ENCODE measurements around the gene ZNF598.

GRCh38 chr16:1966460-1966859, 43.2 kb downstream of the ZNF598 start, which contains the start of gene RNF151:
- no peak for TF ChIP-seq POLR2AphosphoS5 (IDR thresholded peaks at IDR 0.05; ENCODE audit: borderline replicate concordance, low read depth, low read length)
- TF ChIP-seq EZH2 (IDR thresholded peaks at IDR 0.05): no peak

Measured in SK-N-MC (cell line).